Naive B cell (primary cell): ENCODE data around the gene QRICH2. TPM values are rescaled to one million over a fixed set of nuclear protein-coding genes. Genes with fewer than 3 reads are reported as not detected.

Source experiments
- polyA plus RNA-seq, 6 donors: library from polyadenylated mRNA; unstranded; fragments of 300-500 nt; fragmentation: Illumina TruSeq; gene quantifications; one replicate each; pipeline ENCODE4 v1.2.3, GENCODE V29; 2021; ENCODE audit warnings: low read depth in 6 of 6

QRICH2 gene
- polyA plus RNA-seq, 6 donors from 2014 or later = 0.20 to 0.38 TPM; not detected in 4

Other genes starting within 250 kb of the QRICH2 start
- gene SRP68, start 235.8 kb downstream of the QRICH2 start, polyA plus RNA-seq = 10 to 100 TPM; 31.4 to 68.1 (median 53.0) TPM
- gene GALR2, start 233.5 kb downstream of the QRICH2 start, polyA plus RNA-seq = 1 to 10 TPM in 2 of 6 donors, under 1 TPM in 3, not detected in 1; 0.31 to 2.6 (median 0.72) TPM
- gene ZACN, start 229.1 kb downstream of the QRICH2 start, polyA plus RNA-seq = 1 to 10 TPM in 2 of 6 donors, under 1 TPM in 2, not detected in 2; 0.70 to 1.6 (median 1.1) TPM
- 10 to 100 TPM; 40.8 to 64.9 (median 54.0) TPM for gene EXOC7, start 204.5 kb downstream of the QRICH2 start, polyA plus RNA-seq
- gene FOXJ1, start 167.0 kb downstream of the QRICH2 start, polyA plus RNA-seq = not detected
- under 1 TPM in 5 of 6 donors, not detected in 1; 0.09 to 0.71 (median 0.22) TPM for gene RNF157, start 67.8 kb downstream of the QRICH2 start, polyA plus RNA-seq
- 1 to 10 TPM; 2.5 to 6.2 (median 4.6) TPM for gene UBALD2, start 42.9 kb downstream of the QRICH2 start, polyA plus RNA-seq
- 10 to 100 TPM; 46.0 to 81.3 (median 54.4) TPM for gene PRPSAP1, start 45.6 kb upstream of the QRICH2 start, polyA plus RNA-seq
- gene SPHK1, start 76.3 kb upstream of the QRICH2 start, polyA plus RNA-seq = 1 to 10 TPM in 1 of 6 donors, under 1 TPM in 1, not detected in 4; 0.22 to 1.7 TPM
- gene UBE2O, start 144.9 kb upstream of the QRICH2 start, polyA plus RNA-seq = 10 to 100 TPM; 11.0 to 26.0 (median 16.4) TPM
- 1 to 10 TPM in 1 of 6 donors, under 1 TPM in 2, not detected in 3; 0.24 to 1.2 (median 0.43) TPM for gene AANAT, start 159.3 kb upstream of the QRICH2 start, polyA plus RNA-seq
- 100 to 1,000 TPM in 1 of 6 donors, 10 to 100 TPM in 5; 44.0 to 148 (median 51.7) TPM for gene RHBDF2, start 193.1 kb upstream of the QRICH2 start, polyA plus RNA-seq
- 1 to 10 TPM in 2 of 6 donors, under 1 TPM in 4; 0.21 to 2.4 (median 0.79) TPM for gene CYGB, start 229.4 kb upstream of the QRICH2 start, polyA plus RNA-seq
- gene PRCD, start 231.8 kb upstream of the QRICH2 start, polyA plus RNA-seq = 10 to 100 TPM; 21.6 to 54.4 (median 34.3) TPM